Measurements from ENCODE around the gene GDF11.
"Not testable (repeated sequence)": the region's sequence is repeated elsewhere in the genome, so short reads cannot be mapped to it uniquely, and the experiment has no call there.

Gene GDF11

GRCh38 chr12:55746913-55747231 is 4.0 kb downstream of the GDF11 start:
- TF ChIP-seq, protein P1, sequence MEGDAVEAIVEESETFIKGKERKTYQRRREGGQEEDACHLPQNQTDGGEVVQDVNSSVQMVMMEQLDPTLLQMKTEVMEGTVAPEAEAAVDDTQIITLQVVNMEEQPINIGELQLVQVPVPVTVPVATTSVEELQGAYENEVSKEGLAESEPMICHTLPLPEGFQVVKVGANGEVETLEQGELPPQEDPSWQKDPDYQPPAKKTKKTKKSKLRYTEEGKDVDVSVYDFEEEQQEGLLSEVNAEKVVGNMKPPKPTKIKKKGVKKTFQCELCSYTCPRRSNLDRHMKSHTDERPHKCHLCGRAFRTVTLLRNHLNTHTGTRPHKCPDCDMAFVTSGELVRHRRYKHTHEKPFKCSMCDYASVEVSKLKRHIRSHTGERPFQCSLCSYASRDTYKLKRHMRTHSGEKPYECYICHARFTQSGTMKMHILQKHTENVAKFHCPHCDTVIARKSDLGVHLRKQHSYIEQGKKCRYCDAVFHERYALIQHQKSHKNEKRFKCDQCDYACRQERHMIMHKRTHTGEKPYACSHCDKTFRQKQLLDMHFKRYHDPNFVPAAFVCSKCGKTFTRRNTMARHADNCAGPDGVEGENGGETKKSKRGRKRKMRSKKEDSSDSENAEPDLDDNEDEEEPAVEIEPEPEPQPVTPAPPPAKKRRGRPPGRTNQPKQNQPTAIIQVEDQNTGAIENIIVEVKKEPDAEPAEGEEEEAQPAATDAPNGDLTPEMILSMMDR (IDR thresholded peaks at IDR 0.05; ENCODE audit: borderline replicate concordance, control extremely low read depth, extremely low read depth, insufficient read depth, missing control alignments): no peak
- in situ Hi-C loops (cut with MboI; ENCODE audit: low sequenced_read_pairs, unreplicated experiment): no loop called here
- no peak for DNase-seq (ENCODE audit: low spot score)

GRCh38 chr12:55748230-55748993 is 5.5 kb downstream of the GDF11 start:
- in situ Hi-C loops (cut with MboI; ENCODE audit: low sequenced_read_pairs, unreplicated experiment): no loop called here
- TF ChIP-seq, protein P1 (IDR thresholded peaks at IDR 0.05; ENCODE audit: borderline replicate concordance, control extremely low read depth, extremely low read depth, insufficient read depth, missing control alignments): no peak

GRCh38 chr12:55755246-55755645 is 12.3 kb downstream of the GDF11 start:
- in situ Hi-C loops (cut with MboI; ENCODE audit: low sequenced_read_pairs, unreplicated experiment): no loop called here
- DNase-seq (ENCODE audit: low spot score): no peak
- TF ChIP-seq, protein P1 (IDR thresholded peaks at IDR 0.05; ENCODE audit: borderline replicate concordance, control extremely low read depth, extremely low read depth, insufficient read depth, missing control alignments): no peak

More at GRCh38 chr12:55748230-55748993, 5.5 kb downstream of the GDF11 start:
- no peak for DNase-seq (ENCODE audit: low spot score)

- no peak for DNase-seq (ENCODE audit: low spot score)
- in situ Hi-C loops (cut with MboI; ENCODE audit: low sequenced_read_pairs, unreplicated experiment): no loop called here
- TF ChIP-seq, protein P1 (IDR thresholded peaks at IDR 0.05; ENCODE audit: borderline replicate concordance, control extremely low read depth, extremely low read depth, insufficient read depth, missing control alignments): no peak
Measured at GRCh38 chr12:55757701-55758100, 14.8 kb downstream of the GDF11 start.

GRCh38 chr12:55758575-55758974 is 15.7 kb downstream of the GDF11 start:
- DNase-seq (ENCODE audit: low spot score); in situ Hi-C loops (cut with MboI; ENCODE audit: low sequenced_read_pairs, unreplicated experiment): not testable (repeated sequence)

GRCh38 chr12:55760663-55761062 is 17.7 kb downstream of the GDF11 start:
- in situ Hi-C loops (cut with MboI; ENCODE audit: low sequenced_read_pairs, unreplicated experiment): no loop called here

GRCh38 chr12:55762646-55763045 is 19.7 kb downstream of the GDF11 start:
- DNase-seq (ENCODE audit: low spot score): no peak
- in situ Hi-C loops (cut with MboI; ENCODE audit: low sequenced_read_pairs, unreplicated experiment): no loop called here
- TF ChIP-seq, protein P1 (IDR thresholded peaks at IDR 0.05; ENCODE audit: borderline replicate concordance, control extremely low read depth, extremely low read depth, insufficient read depth, missing control alignments): no peak

More at GRCh38 chr12:55760663-55761062, 17.7 kb downstream of the GDF11 start:
- TF ChIP-seq, protein P1 (IDR thresholded peaks at IDR 0.05; ENCODE audit: borderline replicate concordance, control extremely low read depth, extremely low read depth, insufficient read depth, missing control alignments): no peak
- DNase-seq (ENCODE audit: low spot score): no peak
